ENCODE data around the gene SLC22A1.

Gene SLC22A1

DNA sequence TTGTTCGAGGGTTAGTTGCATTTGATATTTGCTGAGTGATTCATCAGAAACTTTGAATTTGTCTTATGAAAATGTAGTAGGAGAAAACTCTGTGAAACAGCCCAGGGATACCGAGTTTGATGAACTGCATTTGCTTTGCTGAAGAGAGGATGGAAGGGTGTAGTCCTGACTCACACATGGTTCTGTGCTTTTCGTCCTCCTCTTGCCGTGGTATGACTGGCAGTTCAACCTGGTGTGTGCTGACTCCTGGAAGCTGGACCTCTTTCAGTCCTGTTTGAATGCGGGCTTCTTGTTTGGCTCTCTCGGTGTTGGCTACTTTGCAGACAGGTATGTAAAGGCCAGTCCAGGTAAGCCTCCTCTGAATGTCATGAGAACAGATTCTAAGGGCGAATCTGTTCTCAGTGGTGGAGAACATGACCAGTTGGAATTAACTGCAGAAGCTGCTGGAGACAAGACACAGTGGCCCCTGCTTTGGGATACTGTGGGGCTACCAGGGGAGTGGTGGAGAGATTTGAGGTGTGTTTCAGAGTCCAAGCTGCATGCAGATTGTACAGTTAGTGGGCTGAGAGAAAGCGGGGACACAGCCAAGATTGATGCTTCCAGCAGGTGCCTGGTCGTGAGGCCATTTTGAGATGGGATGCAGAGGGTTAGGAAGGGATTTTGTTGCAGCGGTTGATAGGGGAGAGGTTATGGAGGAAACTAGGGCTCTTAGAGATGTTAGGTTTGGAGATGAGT lies 8.4 kb downstream of the SLC22A1 start:
- TF ChIP-seq, protein P1, sequence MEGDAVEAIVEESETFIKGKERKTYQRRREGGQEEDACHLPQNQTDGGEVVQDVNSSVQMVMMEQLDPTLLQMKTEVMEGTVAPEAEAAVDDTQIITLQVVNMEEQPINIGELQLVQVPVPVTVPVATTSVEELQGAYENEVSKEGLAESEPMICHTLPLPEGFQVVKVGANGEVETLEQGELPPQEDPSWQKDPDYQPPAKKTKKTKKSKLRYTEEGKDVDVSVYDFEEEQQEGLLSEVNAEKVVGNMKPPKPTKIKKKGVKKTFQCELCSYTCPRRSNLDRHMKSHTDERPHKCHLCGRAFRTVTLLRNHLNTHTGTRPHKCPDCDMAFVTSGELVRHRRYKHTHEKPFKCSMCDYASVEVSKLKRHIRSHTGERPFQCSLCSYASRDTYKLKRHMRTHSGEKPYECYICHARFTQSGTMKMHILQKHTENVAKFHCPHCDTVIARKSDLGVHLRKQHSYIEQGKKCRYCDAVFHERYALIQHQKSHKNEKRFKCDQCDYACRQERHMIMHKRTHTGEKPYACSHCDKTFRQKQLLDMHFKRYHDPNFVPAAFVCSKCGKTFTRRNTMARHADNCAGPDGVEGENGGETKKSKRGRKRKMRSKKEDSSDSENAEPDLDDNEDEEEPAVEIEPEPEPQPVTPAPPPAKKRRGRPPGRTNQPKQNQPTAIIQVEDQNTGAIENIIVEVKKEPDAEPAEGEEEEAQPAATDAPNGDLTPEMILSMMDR (IDR thresholded peaks at IDR 0.05) = no peak
- no peaks in the 10 kb centered on the region for H3K36me3 ChIP-seq
- no peaks in the 10 kb centered on the region for H3K9me3 ChIP-seq
- H3K27me3 ChIP-seq = peaks cover 28% of the 10 kb centered on the region
- no peaks in the 10 kb centered on the region for H3K4me1 ChIP-seq (ENCODE audit: control insufficient read depth in 1 of 2, insufficient read depth in 1 of 2, low read depth in 1 of 2, low read length in 1 of 2)
- no peak overlapping the region for H3K4me3 ChIP-seq (ENCODE audit: low read depth in 1 of 2, low read length in 1 of 2)
- no peak overlapping the region for H3K27ac ChIP-seq

- no peak overlapping the region for H3K4me3 ChIP-seq (ENCODE audit: low read depth in 1 of 2, low read length in 1 of 2)
- H3K27ac ChIP-seq = no peak overlapping the region
- TF ChIP-seq, protein P1 (IDR thresholded peaks at IDR 0.05) = no peak
- peaks cover 36% of the 10 kb centered on the region for H3K27me3 ChIP-seq
- no peaks in the 10 kb centered on the region for H3K9me3 ChIP-seq
- H3K4me1 ChIP-seq (ENCODE audit: control insufficient read depth in 1 of 2, insufficient read depth in 1 of 2, low read depth in 1 of 2, low read length in 1 of 2) = no peaks in the 10 kb centered on the region
- no peaks in the 10 kb centered on the region for H3K36me3 ChIP-seq
Measured at GRCh38 chr6:160130729-160131484, 9.3 kb downstream of the SLC22A1 start.

GRCh38 chr6:160131636-160132296 lies 10.2 kb downstream of the SLC22A1 start:
- Histone ChIP-seq H3K4me1 (ENCODE audit: control insufficient read depth in 1 of 2, insufficient read depth in 1 of 2, low read depth in 1 of 2, low read length in 1 of 2) (no peaks in the 10 kb centered on the region), H3K4me3 (ENCODE audit: low read depth in 1 of 2, low read length in 1 of 2) (no peak overlapping the region), H3K27me3 (peaks cover 44% of the 10 kb centered on the region), H3K36me3 (no peaks in the 10 kb centered on the region), H3K27ac (no peak overlapping the region), H3K9me3 (no peaks in the 10 kb centered on the region)
- TF ChIP-seq, protein P1 (IDR thresholded peaks at IDR 0.05) = no peak

GRCh38 chr6:160132297-160132637 lies 10.7 kb downstream of the SLC22A1 start:
- H3K9me3 ChIP-seq = no peaks in the 10 kb centered on the region
- TF ChIP-seq, protein P1 (IDR thresholded peaks at IDR 0.05) = no peak
- no peak overlapping the region for H3K4me3 ChIP-seq (ENCODE audit: low read depth in 1 of 2, low read length in 1 of 2)
- H3K4me1 ChIP-seq (ENCODE audit: control insufficient read depth in 1 of 2, insufficient read depth in 1 of 2, low read depth in 1 of 2, low read length in 1 of 2) = no peaks in the 10 kb centered on the region
- H3K27ac ChIP-seq = no peak overlapping the region
- H3K27me3 ChIP-seq = peaks cover 46% of the 10 kb centered on the region
- no peaks in the 10 kb centered on the region for H3K36me3 ChIP-seq

- Histone ChIP-seq H3K27me3 (peaks cover 47% of the 10 kb centered on the region), H3K4me1 (ENCODE audit: control insufficient read depth in 1 of 2, insufficient read depth in 1 of 2, low read depth in 1 of 2, low read length in 1 of 2) (no peaks in the 10 kb centered on the region), H3K9me3 (no peaks in the 10 kb centered on the region), H3K27ac (no peak overlapping the region), H3K4me3 (ENCODE audit: low read depth in 1 of 2, low read length in 1 of 2) (no peak overlapping the region), H3K36me3 (no peaks in the 10 kb centered on the region)
- TF ChIP-seq, protein P1 (IDR thresholded peaks at IDR 0.05) = no peak
Measured at GRCh38 chr6:160132776-160133338, 11.2 kb downstream of the SLC22A1 start.

All from neutrophil (primary cell).